Measurements from ENCODE around the gene ZFYVE1.
"Not testable (repeated sequence)": the region's sequence is repeated elsewhere in the genome, so short reads cannot be mapped to it uniquely, and the experiment has no call there.

Gene ZFYVE1

GRCh38 chr14:73026845-73027542 lies at the start of gene ZFYVE1:
TSS of gene ZFYVE1 (minus strand) at chr14:73027106. CDS start at chr14:73024508, 2,598 bp downstream.
- ATAC-seq (peak; percentile 100), DNase-seq (peak; percentile 91)

- ATAC-seq (no peak), DNase-seq (no peak)
Measured at GRCh38 chr14:73069585-73069984, 42.7 kb upstream of the ZFYVE1 start.

- DNase-seq: no peak
- ATAC-seq: peak; percentile 2
Measured at GRCh38 chr14:73058922-73059673, 32.2 kb upstream of the ZFYVE1 start.

- peak; percentile 100 for ATAC-seq
Measured at GRCh38 chr14:73058224-73058921, 31.5 kb upstream of the ZFYVE1 start, which contains the start of gene RBM25. TSS of gene RBM25 (plus strand) at chr14:73058534. CDS start at chr14:73071642, 13,108 bp downstream.

GRCh38 chr14:73057944-73058223 lies 31.0 kb upstream of the ZFYVE1 start:
- DNase-seq (no peak), ATAC-seq (no peak)

More at GRCh38 chr14:73058224-73058921, 31.5 kb upstream of the ZFYVE1 start, which contains the start of gene RBM25:
- DNase-seq: peak; percentile 93

GRCh38 chr14:73055251-73055650 lies 28.3 kb upstream of the ZFYVE1 start:
- no peak for ATAC-seq
- no peak for DNase-seq

GRCh38 chr14:73049428-73049827 lies 22.5 kb upstream of the ZFYVE1 start:
- DNase-seq: no peak

GRCh38 chr14:73047808-73048207 lies 20.9 kb upstream of the ZFYVE1 start:
- DNase-seq (no peak), ATAC-seq (no peak)

More at GRCh38 chr14:73049428-73049827, 22.5 kb upstream of the ZFYVE1 start:
- no peak for ATAC-seq

- not testable (repeated sequence) for ATAC-seq, DNase-seq
Measured at GRCh38 chr14:73036706-73037450, 10.0 kb upstream of the ZFYVE1 start.

GRCh38 chr14:73027984-73028383 lies 1.1 kb upstream of the ZFYVE1 start:
- DNase-seq: no peak
- no peak for ATAC-seq

- DNase-seq: no peak
- no peak for ATAC-seq
Measured at GRCh38 chr14:73027546-73027945, 640 bp upstream of the ZFYVE1 start.

GRCh38 chr14:73026243-73026844 lies 562 bp downstream of the ZFYVE1 start:
- no peak for ATAC-seq
- no peak for DNase-seq

- ATAC-seq (no peak), DNase-seq (no peak)
Measured at GRCh38 chr14:73025544-73025943, 1.4 kb downstream of the ZFYVE1 start.

- ATAC-seq: no peak
- DNase-seq: no peak
Measured at GRCh38 chr14:73022051-73022450, 4.9 kb downstream of the ZFYVE1 start.

GRCh38 chr14:73016011-73016410 lies 10.9 kb downstream of the ZFYVE1 start:
- not testable (repeated sequence) for ATAC-seq, DNase-seq

GRCh38 chr14:73015552-73015951 lies 11.4 kb downstream of the ZFYVE1 start:
- not testable (repeated sequence) for ATAC-seq, DNase-seq

GRCh38 chr14:73014105-73014504 lies 12.8 kb downstream of the ZFYVE1 start:
- no peak for DNase-seq
- peak; percentile 86 for ATAC-seq

GRCh38 chr14:73011189-73011588 lies 15.7 kb downstream of the ZFYVE1 start:
- not testable (repeated sequence) for DNase-seq

GRCh38 chr14:73008501-73008900 lies 18.4 kb downstream of the ZFYVE1 start:
- DNase-seq (no peak), ATAC-seq (no peak)

More at GRCh38 chr14:73011189-73011588, 15.7 kb downstream of the ZFYVE1 start:
- not testable (repeated sequence) for ATAC-seq

- no peak for DNase-seq
- no peak for ATAC-seq
Measured at GRCh38 chr14:73007835-73008234, 19.1 kb downstream of the ZFYVE1 start.

GRCh38 chr14:73004641-73005040 lies 22.3 kb downstream of the ZFYVE1 start:
- ATAC-seq, DNase-seq: not testable (repeated sequence)

Data from stimulated activated naive CD8-positive, alpha-beta T cell treated with anti-CD3 and anti-CD28 coated beads, Interleukin-15, Interleukin-2, amounts not matched to agents 100 U/mL and 50 U/mL, for 24 hours (primary cell).